HG03439 (cell line): ENCODE results near the gene SLC9A9.

ENCODE experiments used
- ATAC-seq: cut with Tn5 transposase; IDR thresholded peaks from one replicate; pipeline ENCODE4 v1.9.1; 2021; ENCODE audit warnings: mild to moderate bottlenecking, moderate library complexity; ENCODE audit not compliant: unreplicated experiment

The SLC9A9 gene

GRCh38 chr3:143764840-143765239, 83.4 kb downstream of the SLC9A9 start:
- ATAC-seq = no peak

- no peak for ATAC-seq
Observed at GRCh38 chr3:143763564-143764162, 84.6 kb downstream of the SLC9A9 start.

- no peak for ATAC-seq
Observed at GRCh38 chr3:143757691-143758090, 90.6 kb downstream of the SLC9A9 start.

GRCh38 chr3:143755978-143756377, 92.3 kb downstream of the SLC9A9 start:
- ATAC-seq = no peak

- no peak for ATAC-seq
Observed at GRCh38 chr3:143754090-143754489, 94.2 kb downstream of the SLC9A9 start.

- ATAC-seq = no peak
Observed at GRCh38 chr3:143753456-143753855, 94.8 kb downstream of the SLC9A9 start.

GRCh38 chr3:143753006-143753405, 95.3 kb downstream of the SLC9A9 start:
- ATAC-seq = no peak

GRCh38 chr3:143751643-143752178, 96.6 kb downstream of the SLC9A9 start:
- ATAC-seq = no peak

GRCh38 chr3:143750841-143751240, 97.4 kb downstream of the SLC9A9 start:
- no peak for ATAC-seq

- ATAC-seq = no peak
Observed at GRCh38 chr3:143749926-143750325, 98.3 kb downstream of the SLC9A9 start.

- no peak for ATAC-seq
Observed at GRCh38 chr3:143737065-143737464, 111.2 kb downstream of the SLC9A9 start.

- no peak for ATAC-seq
Observed at GRCh38 chr3:143736205-143736997, 111.9 kb downstream of the SLC9A9 start.

GRCh38 chr3:143731776-143732175, 116.5 kb downstream of the SLC9A9 start:
- no peak for ATAC-seq

GRCh38 chr3:143731320-143731719, 116.9 kb downstream of the SLC9A9 start:
- no peak for ATAC-seq

GRCh38 chr3:143727391-143727790, 120.9 kb downstream of the SLC9A9 start:
- no peak for ATAC-seq

GRCh38 chr3:143726727-143727126, 121.5 kb downstream of the SLC9A9 start:
- no peak for ATAC-seq

GRCh38 chr3:143720381-143720780, 127.9 kb downstream of the SLC9A9 start:
- no peak for ATAC-seq

- ATAC-seq = no peak
Observed at GRCh38 chr3:143718463-143718862, 129.8 kb downstream of the SLC9A9 start.

- no peak for ATAC-seq
Observed at GRCh38 chr3:143716731-143717130, 131.5 kb downstream of the SLC9A9 start.

GRCh38 chr3:143712522-143712921, 135.7 kb downstream of the SLC9A9 start:
- no peak for ATAC-seq

- no peak for ATAC-seq
Observed at GRCh38 chr3:143707848-143708247, 140.4 kb downstream of the SLC9A9 start.

GRCh38 chr3:143700431-143700975, 147.8 kb downstream of the SLC9A9 start:
- ATAC-seq = no peak
